ENCODE measurements around the gene CEP78.
"Not testable (repeated sequence)": the region's sequence is repeated elsewhere in the genome, so short reads cannot be mapped to it uniquely, and the experiment has no call there.

Gene CEP78

GRCh38 chr9:78214492-78214891 is 21.4 kb upstream of the CEP78 start:
- H3K9me3 Mint-ChIP-seq: no peaks in the 10 kb centered on the region
- H3K36me3 Mint-ChIP-seq (ENCODE audit: low read depth): no peaks in the 10 kb centered on the region
- ATAC-seq (no peak), DNase-seq (no peak)
- H3K4me3 Mint-ChIP-seq: no peak overlapping the region
- H3K4me1 Mint-ChIP-seq: peaks cover 39% of the 10 kb centered on the region
- H3K27ac Mint-ChIP-seq: no peak overlapping the region
- H3K27me3 Mint-ChIP-seq: no peaks in the 10 kb centered on the region

- no peak for ATAC-seq
- H3K4me3 Mint-ChIP-seq: no peak overlapping the region
- DNase-seq: no peak
- no peaks in the 10 kb centered on the region for H3K27me3 Mint-ChIP-seq
- peaks cover 31% of the 10 kb centered on the region for H3K4me1 Mint-ChIP-seq
- H3K36me3 Mint-ChIP-seq (ENCODE audit: low read depth): no peaks in the 10 kb centered on the region
- H3K9me3 Mint-ChIP-seq: no peaks in the 10 kb centered on the region
- no peak overlapping the region for H3K27ac Mint-ChIP-seq
Measured at GRCh38 chr9:78215706-78216105, 20.2 kb upstream of the CEP78 start.

GRCh38 chr9:78218890-78219289 is 17.0 kb upstream of the CEP78 start:
- Mint-ChIP-seq H3K36me3 (ENCODE audit: low read depth) (no peaks in the 10 kb centered on the region), H3K9me3 (no peaks in the 10 kb centered on the region), H3K27ac (no peak overlapping the region), H3K4me3 (no peak overlapping the region), H3K4me1 (peaks cover under 1% of the 10 kb centered on the region), H3K27me3 (no peaks in the 10 kb centered on the region)
- DNase-seq: no peak
- ATAC-seq: no peak

- no peak for ATAC-seq
- Mint-ChIP-seq H3K36me3 (ENCODE audit: low read depth) (no peaks in the 10 kb centered on the region), H3K27ac (no peak overlapping the region), H3K9me3 (no peaks in the 10 kb centered on the region), H3K4me1 (no peaks in the 10 kb centered on the region), H3K4me3 (no peak overlapping the region), H3K27me3 (no peaks in the 10 kb centered on the region)
- DNase-seq: no peak
Measured at GRCh38 chr9:78221425-78221824, 14.4 kb upstream of the CEP78 start.

GRCh38 chr9:78221841-78222240 is 14.0 kb upstream of the CEP78 start:
- ATAC-seq; DNase-seq; H3K4me3 Mint-ChIP-seq; H3K4me1 Mint-ChIP-seq; H3K36me3 Mint-ChIP-seq (ENCODE audit: low read depth); H3K9me3 Mint-ChIP-seq; H3K27me3 Mint-ChIP-seq; H3K27ac Mint-ChIP-seq: not testable (repeated sequence)

- peak overlapping the region; percentile 2 for H3K4me3 Mint-ChIP-seq
Measured at GRCh38 chr9:78230761-78231160, 5.1 kb upstream of the CEP78 start.

GRCh38 chr9:78232471-78232870 is 3.4 kb upstream of the CEP78 start:
- not testable (repeated sequence) for H3K9me3 Mint-ChIP-seq; H3K4me3 Mint-ChIP-seq; ATAC-seq; H3K27me3 Mint-ChIP-seq; DNase-seq; H3K27ac Mint-ChIP-seq; H3K36me3 Mint-ChIP-seq (ENCODE audit: low read depth)
- peaks cover 13% of the 10 kb centered on the region for H3K4me1 Mint-ChIP-seq

More at GRCh38 chr9:78230761-78231160, 5.1 kb upstream of the CEP78 start:
- no peak for DNase-seq
- peaks cover 9% of the 10 kb centered on the region for H3K4me1 Mint-ChIP-seq
- no peak for ATAC-seq
- peaks cover 1% of the 10 kb centered on the region for H3K27me3 Mint-ChIP-seq
- H3K27ac Mint-ChIP-seq: no peak overlapping the region
- no peaks in the 10 kb centered on the region for H3K36me3 Mint-ChIP-seq (ENCODE audit: low read depth)
- no peaks in the 10 kb centered on the region for H3K9me3 Mint-ChIP-seq

GRCh38 chr9:78234810-78235209 is 1.1 kb upstream of the CEP78 start:
- Mint-ChIP-seq H3K4me1 (peaks cover 31% of the 10 kb centered on the region), H3K27ac (peak overlapping the region; percentile 94)
- no peak for DNase-seq

GRCh38 chr9:78235256-78235761 is 566 bp upstream of the CEP78 start:
- DNase-seq (no peak), ATAC-seq (no peak)
- Mint-ChIP-seq H3K4me1 (peaks cover 31% of the 10 kb centered on the region), H3K27me3 (peaks cover 2% of the 10 kb centered on the region), H3K4me3 (peak overlapping the region; percentile 95), H3K27ac (peak overlapping the region; percentile 94), H3K36me3 (ENCODE audit: low read depth) (peaks cover 13% of the 10 kb centered on the region), H3K9me3 (no peaks in the 10 kb centered on the region)

More at GRCh38 chr9:78234810-78235209, 1.1 kb upstream of the CEP78 start:
- Mint-ChIP-seq H3K27me3 (peaks cover 2% of the 10 kb centered on the region), H3K9me3 (no peaks in the 10 kb centered on the region), H3K36me3 (ENCODE audit: low read depth) (peaks cover 9% of the 10 kb centered on the region), H3K4me3 (peak overlapping the region; percentile 95)
- ATAC-seq: no peak

- H3K36me3 Mint-ChIP-seq (ENCODE audit: low read depth): peaks cover 21% of the 10 kb centered on the region
- no peaks in the 10 kb centered on the region for H3K9me3 Mint-ChIP-seq
- H3K4me1 Mint-ChIP-seq: peaks cover 33% of the 10 kb centered on the region
- H3K27me3 Mint-ChIP-seq: peaks cover 2% of the 10 kb centered on the region
- DNase-seq (no peak), ATAC-seq (peak; percentile 2)
- peak overlapping the region; percentile 81 for H3K27ac Mint-ChIP-seq
- H3K4me3 Mint-ChIP-seq: peak overlapping the region; percentile 95
Measured at GRCh38 chr9:78236551-78236910, 656 bp downstream of the CEP78 start.

- ATAC-seq: no peak
- peak overlapping the region; percentile 59 for H3K27ac Mint-ChIP-seq
- peak overlapping the region; percentile 53 for H3K4me3 Mint-ChIP-seq
- no peak for DNase-seq
- H3K27me3 Mint-ChIP-seq: peaks cover 2% of the 10 kb centered on the region
- peaks cover 29% of the 10 kb centered on the region for H3K36me3 Mint-ChIP-seq (ENCODE audit: low read depth)
- H3K4me1 Mint-ChIP-seq: peaks cover 36% of the 10 kb centered on the region
- H3K9me3 Mint-ChIP-seq: no peaks in the 10 kb centered on the region
Measured at GRCh38 chr9:78238046-78239038, 2.5 kb downstream of the CEP78 start.

GRCh38 chr9:78239506-78239905 is 3.6 kb downstream of the CEP78 start:
- no peak for ATAC-seq
- H3K4me3 Mint-ChIP-seq: no peak overlapping the region
- no peaks in the 10 kb centered on the region for H3K9me3 Mint-ChIP-seq
- peaks cover 2% of the 10 kb centered on the region for H3K27me3 Mint-ChIP-seq
- DNase-seq: no peak
- peaks cover 33% of the 10 kb centered on the region for H3K36me3 Mint-ChIP-seq (ENCODE audit: low read depth)
- H3K27ac Mint-ChIP-seq: no peak overlapping the region
- H3K4me1 Mint-ChIP-seq: peaks cover 35% of the 10 kb centered on the region

- H3K9me3 Mint-ChIP-seq: no peaks in the 10 kb centered on the region
- peaks cover 28% of the 10 kb centered on the region for H3K4me1 Mint-ChIP-seq
- H3K4me3 Mint-ChIP-seq: no peak overlapping the region
- peaks cover 48% of the 10 kb centered on the region for H3K36me3 Mint-ChIP-seq (ENCODE audit: low read depth)
- DNase-seq: no peak
- H3K27ac Mint-ChIP-seq: no peak overlapping the region
- no peak for ATAC-seq
- H3K27me3 Mint-ChIP-seq: no peaks in the 10 kb centered on the region
Measured at GRCh38 chr9:78242041-78242440, 6.2 kb downstream of the CEP78 start.

- DNase-seq (no peak), ATAC-seq (no peak)
- Mint-ChIP-seq H3K27ac (no peak overlapping the region), H3K9me3 (no peaks in the 10 kb centered on the region), H3K4me3 (no peak overlapping the region), H3K27me3 (no peaks in the 10 kb centered on the region), H3K36me3 (ENCODE audit: low read depth) (peaks cover 49% of the 10 kb centered on the region), H3K4me1 (peaks cover 19% of the 10 kb centered on the region)
Measured at GRCh38 chr9:78243130-78243529, 7.3 kb downstream of the CEP78 start.

GRCh38 chr9:78245401-78245800 is 9.5 kb downstream of the CEP78 start:
- Mint-ChIP-seq H3K9me3 (no peaks in the 10 kb centered on the region), H3K36me3 (ENCODE audit: low read depth) (peaks cover 55% of the 10 kb centered on the region), H3K27ac (no peak overlapping the region), H3K4me1 (peaks cover 6% of the 10 kb centered on the region), H3K4me3 (no peak overlapping the region), H3K27me3 (no peaks in the 10 kb centered on the region)
- DNase-seq (no peak), ATAC-seq (no peak)

All from activated naive CD8-positive, alpha-beta T cell treated with anti-CD3 and anti-CD28 coated beads, Interleukin-2, amount 50 U/mL, for 24 hours (primary cell).